ENCODE data around the gene MYO19. TPM values are rescaled to one million over a fixed set of nuclear protein-coding genes. Genes with fewer than 3 reads are reported as not detected.
A peak's percentile ranks its signal among the peaks of the same experiment; 100 is the strongest.

The MYO19 gene
- total and polyA plus RNA-seq, 9 of the 15 experiments (the other 6 are each of a cell fraction or from before 2014, with no cell fraction given), result 21.6 to 176 (median 129) TPM

DNA sequence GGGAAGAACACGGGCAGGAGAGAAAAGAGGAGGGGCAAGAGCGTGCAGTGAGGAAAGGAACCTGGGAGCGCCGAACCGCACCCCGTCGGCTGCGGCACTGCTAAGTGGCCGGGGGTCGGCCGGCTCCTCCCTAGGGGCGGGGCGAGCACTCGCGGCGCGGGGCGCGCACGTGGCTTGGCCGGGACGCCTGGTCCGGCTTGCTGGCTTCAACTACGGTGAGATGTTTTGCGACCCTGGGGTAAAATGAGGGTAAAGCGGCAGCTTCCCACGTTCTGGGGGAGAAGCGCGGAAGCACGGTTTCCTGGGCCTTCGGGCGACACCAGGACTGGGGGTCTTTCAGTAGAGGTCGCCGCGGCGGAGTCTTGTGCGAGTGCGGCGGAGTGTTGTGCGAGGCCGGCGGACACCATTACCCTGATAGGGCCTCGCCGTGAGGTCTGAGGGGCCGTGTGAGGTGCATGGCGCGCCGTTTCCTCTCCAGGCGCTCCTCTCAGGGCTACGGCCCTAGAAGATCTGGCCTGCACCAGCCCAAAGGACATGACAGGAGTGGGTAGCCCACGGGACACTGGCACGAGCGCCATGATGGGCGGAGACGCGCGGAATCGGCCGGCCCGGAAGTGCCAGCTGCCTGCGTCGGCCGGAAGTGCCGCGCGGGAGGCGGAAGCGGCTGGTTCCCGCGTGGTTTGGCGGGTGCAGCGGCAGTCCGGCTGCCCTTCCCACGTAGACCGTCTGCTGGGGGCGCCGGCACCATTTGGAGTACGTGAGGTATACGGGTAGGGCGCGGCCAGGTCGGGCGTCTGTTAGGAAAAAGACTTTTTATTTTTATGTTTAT lies at the start of gene MYO19, which contains the start of gene PIGW (continued):
- TF ChIP-seq ERF (CRISPR knock-in tag; IDR thresholded peaks at IDR 0.05), result peak; percentile 65; the same call in 1 of the 2 replicates
- no peak for TF ChIP-seq CCAR2 (IDR thresholded peaks at IDR 0.05; ENCODE audit: low read depth, low read length)
- peak; percentile 28 for TF ChIP-seq ASH1L (IDR thresholded peaks at IDR 0.05; ENCODE audit: borderline replicate concordance, low read depth, partially characterized antibody)
- TF ChIP-seq MTF1 (CRISPR knock-in tag; IDR thresholded peaks at IDR 0.05; ENCODE audit: borderline replicate concordance), result no peak
- TF ChIP-seq TAF9B (IDR thresholded peaks at IDR 0.05; ENCODE audit: partially characterized antibody), result peak; percentile 85
- TF ChIP-seq TEAD1 (CRISPR knock-in tag; IDR thresholded peaks at IDR 0.05), result peak in 1 of 2 experiments; percentile 44; a peak in 1 of 4 replicates
- peak; percentile 66 for TF ChIP-seq ARHGAP35 (IDR thresholded peaks at IDR 0.05; ENCODE audit: partially characterized antibody)
- no peak for TF ChIP-seq CBFB (CRISPR knock-in tag; IDR thresholded peaks at IDR 0.05)
- TF ChIP-seq NR4A1 (CRISPR knock-in tag; IDR thresholded peaks at IDR 0.05), result no peak
- no peak for TF ChIP-seq NR4A1 (tag; IDR thresholded peaks at IDR 0.05)
- TF ChIP-seq ZNF165 (CRISPR knock-in tag; IDR thresholded peaks at IDR 0.05; ENCODE audit: borderline replicate concordance), result no peak
- TF ChIP-seq, protein P1, sequence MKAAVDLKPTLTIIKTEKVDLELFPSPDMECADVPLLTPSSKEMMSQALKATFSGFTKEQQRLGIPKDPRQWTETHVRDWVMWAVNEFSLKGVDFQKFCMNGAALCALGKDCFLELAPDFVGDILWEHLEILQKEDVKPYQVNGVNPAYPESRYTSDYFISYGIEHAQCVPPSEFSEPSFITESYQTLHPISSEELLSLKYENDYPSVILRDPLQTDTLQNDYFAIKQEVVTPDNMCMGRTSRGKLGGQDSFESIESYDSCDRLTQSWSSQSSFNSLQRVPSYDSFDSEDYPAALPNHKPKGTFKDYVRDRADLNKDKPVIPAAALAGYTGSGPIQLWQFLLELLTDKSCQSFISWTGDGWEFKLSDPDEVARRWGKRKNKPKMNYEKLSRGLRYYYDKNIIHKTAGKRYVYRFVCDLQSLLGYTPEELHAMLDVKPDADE (conservative IDR thresholded peaks at IDR 0.05; ENCODE audit: control insufficient read depth, low read depth, low read length), result peak; percentile 78
- TF ChIP-seq STAT5A (IDR thresholded peaks at IDR 0.05; ENCODE audit: borderline replicate concordance, low read length), result no peak
- 0 out of 2 replicates have a peak, but pooled peaks have one; percentile 23 for TF ChIP-seq ZNF316 (IDR thresholded peaks at IDR 0.05)
- TF ChIP-seq MIER1 (IDR thresholded peaks at IDR 0.05; ENCODE audit: low read depth), result no peak
- TF ChIP-seq DDX20 (tag; IDR thresholded peaks at IDR 0.05; ENCODE audit: low read depth), result no peak
- TF ChIP-seq SMARCC2 (IDR thresholded peaks at IDR 0.05; ENCODE audit: low read depth), result no peak
- no peak for TF ChIP-seq DPF2 (IDR thresholded peaks at IDR 0.05)
- TF ChIP-seq ZFP91 (CRISPR knock-in tag; IDR thresholded peaks at IDR 0.05), result no peak
- TF ChIP-seq ETV5 (CRISPR knock-in tag; IDR thresholded peaks at IDR 0.05; ENCODE audit: low read depth), result peak; percentile 72
- TF ChIP-seq TSHZ1 (CRISPR knock-in tag; IDR thresholded peaks at IDR 0.05), result no peak

Data from K562 (cell line).